Measurements from ENCODE around the gene SDHB.

- TF ChIP-seq CTCF (IDR thresholded peaks at IDR 0.05; ENCODE audit: low read depth, low read length) (no peak), EZH2phosphoT487 (IDR thresholded peaks at IDR 0.05; ENCODE audit: low read depth) (no peak)
These were observed 46.7 kb downstream of the SDHB start for GRCh38 chr1:17007121-17007520.

Data from OCI-LY3 (cell line).